Osteoblast (primary cell): Measurements from ENCODE around the gene TMEM219. TPM values are rescaled to one million over a fixed set of nuclear protein-coding genes. Genes with fewer than 3 reads are reported as not detected.
A peak's percentile ranks its signal among the peaks of the same experiment; 100 is the strongest.
"Not testable (repeated sequence)": the region's sequence is repeated elsewhere in the genome, so short reads cannot be mapped to it uniquely, and the experiment has no call there.

ENCODE experiments used
- DNase-seq: peaks from one replicate; pipeline ENCODE4 v3.0.0; 2011; ENCODE audit warnings: low spot score, mixed read lengths; ENCODE audit not compliant: insufficient read length; ENCODE audit errors: missing footprints
- H2AFZ ChIP-seq: 2 replicates; pipeline ENCODE4 v1.6.0; 2011; ENCODE audit warnings: mild to moderate bottlenecking, low read length
- H3K27ac ChIP-seq: 2 replicates; pipeline ENCODE4 v1.5.1; 2011; ENCODE audit warnings: mild to moderate bottlenecking, low read depth, low read length, moderate library complexity
- H3K27me3 ChIP-seq: 2 replicates; pipeline ENCODE4 v1.6.0; 2012; ENCODE audit warnings: mild to moderate bottlenecking, control low read depth, inconsistent platforms, low read length, moderate library complexity; ENCODE audit not compliant: insufficient read depth
- H3K36me3 ChIP-seq: 2 replicates; pipeline ENCODE4 v1.5.1; 2011; ENCODE audit warnings: mild to moderate bottlenecking, low read length, control low read depth, moderate library complexity; ENCODE audit not compliant: insufficient read depth
- H3K4me1 ChIP-seq: 2 replicates; pipeline ENCODE4 v1.5.1; 2011; ENCODE audit warnings: mild to moderate bottlenecking, low read length, control low read depth, moderate library complexity; ENCODE audit not compliant: insufficient read depth
- H3K4me2 ChIP-seq: 2 replicates; pipeline ENCODE4 v1.6.0; 2011; ENCODE audit warnings: mild to moderate bottlenecking, low read length; ENCODE audit not compliant: insufficient read depth
- H3K4me3 ChIP-seq: fragments of 200-600 bp; sonication (generic); 3 replicates; pipeline ENCODE4 v1.5.1; 2012; ENCODE audit warnings: mild to moderate bottlenecking, low read length, inconsistent platforms; ENCODE audit not compliant: insufficient read depth
- H3K79me2 ChIP-seq: 2 replicates; pipeline ENCODE4 v1.6.0; 2012; ENCODE audit warnings: mild to moderate bottlenecking, low read length, control low read depth, inconsistent platforms; ENCODE audit not compliant: insufficient read depth
- H3K9me3 ChIP-seq: 2 replicates; pipeline ENCODE4 v1.5.1; 2011; ENCODE audit warnings: low read depth, low read length, control low read depth
- H4K20me1 ChIP-seq: 2 replicates; pipeline ENCODE4 v1.6.0; 2012; ENCODE audit warnings: mild to moderate bottlenecking, low read length, control low read depth; ENCODE audit not compliant: insufficient read depth
- total RNA-seq: library from RNA; depleted of rRNA; stranded (reverse); fragments of >200 nt; gene quantifications from 2 replicates; pipeline ENCODE4 v1.2.3, GENCODE V29; 2012
- TF ChIP-seq, protein P1 (sequence below): IDR thresholded peaks from 2 replicates; pipeline ENCODE4 v1.5.1; 2011; ENCODE audit warnings: mild to moderate bottlenecking, low read depth, low read length, moderate library complexity; ENCODE audit errors: extremely low read depth

The TMEM219 gene
- total RNA-seq, 1 donor = 84.0 TPM

DNA sequence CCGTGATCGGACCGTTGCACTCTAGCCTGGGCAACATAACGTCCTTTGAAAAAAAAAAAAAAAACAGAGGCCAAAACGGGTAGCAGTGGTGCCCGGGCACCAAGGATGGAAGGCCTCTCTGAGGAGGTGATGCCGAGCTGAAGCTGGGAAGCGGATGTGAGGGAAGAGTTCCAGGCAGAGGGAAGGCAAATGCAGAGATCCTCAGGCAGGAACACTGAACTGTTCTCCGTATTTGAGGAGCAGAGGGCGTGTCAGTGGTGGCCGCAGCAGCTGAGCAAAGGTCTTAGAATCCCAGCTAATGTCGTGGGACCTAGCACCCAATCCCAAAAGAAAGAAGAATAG is 35.2 kb upstream of the TMEM219 start:
- Histone ChIP-seq H3K9me3 (no peaks in the 10 kb centered on the region), H2AFZ (peak overlapping the region; percentile 99), H3K4me2 (peak overlapping the region; percentile 100), H3K36me3 (peaks cover 9% of the 10 kb centered on the region), H3K4me3 (peak overlapping the region; percentile 95), H3K4me1 (peaks cover 17% of the 10 kb centered on the region), H3K27me3 (no peaks in the 10 kb centered on the region), H3K27ac (peak overlapping the region; percentile 84), H3K79me2 (peaks cover 37% of the 10 kb centered on the region), H4K20me1 (peaks cover 13% of the 10 kb centered on the region)
- peak; percentile 77 for DNase-seq
- TF ChIP-seq, protein P1, sequence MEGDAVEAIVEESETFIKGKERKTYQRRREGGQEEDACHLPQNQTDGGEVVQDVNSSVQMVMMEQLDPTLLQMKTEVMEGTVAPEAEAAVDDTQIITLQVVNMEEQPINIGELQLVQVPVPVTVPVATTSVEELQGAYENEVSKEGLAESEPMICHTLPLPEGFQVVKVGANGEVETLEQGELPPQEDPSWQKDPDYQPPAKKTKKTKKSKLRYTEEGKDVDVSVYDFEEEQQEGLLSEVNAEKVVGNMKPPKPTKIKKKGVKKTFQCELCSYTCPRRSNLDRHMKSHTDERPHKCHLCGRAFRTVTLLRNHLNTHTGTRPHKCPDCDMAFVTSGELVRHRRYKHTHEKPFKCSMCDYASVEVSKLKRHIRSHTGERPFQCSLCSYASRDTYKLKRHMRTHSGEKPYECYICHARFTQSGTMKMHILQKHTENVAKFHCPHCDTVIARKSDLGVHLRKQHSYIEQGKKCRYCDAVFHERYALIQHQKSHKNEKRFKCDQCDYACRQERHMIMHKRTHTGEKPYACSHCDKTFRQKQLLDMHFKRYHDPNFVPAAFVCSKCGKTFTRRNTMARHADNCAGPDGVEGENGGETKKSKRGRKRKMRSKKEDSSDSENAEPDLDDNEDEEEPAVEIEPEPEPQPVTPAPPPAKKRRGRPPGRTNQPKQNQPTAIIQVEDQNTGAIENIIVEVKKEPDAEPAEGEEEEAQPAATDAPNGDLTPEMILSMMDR = no peak

DNA sequence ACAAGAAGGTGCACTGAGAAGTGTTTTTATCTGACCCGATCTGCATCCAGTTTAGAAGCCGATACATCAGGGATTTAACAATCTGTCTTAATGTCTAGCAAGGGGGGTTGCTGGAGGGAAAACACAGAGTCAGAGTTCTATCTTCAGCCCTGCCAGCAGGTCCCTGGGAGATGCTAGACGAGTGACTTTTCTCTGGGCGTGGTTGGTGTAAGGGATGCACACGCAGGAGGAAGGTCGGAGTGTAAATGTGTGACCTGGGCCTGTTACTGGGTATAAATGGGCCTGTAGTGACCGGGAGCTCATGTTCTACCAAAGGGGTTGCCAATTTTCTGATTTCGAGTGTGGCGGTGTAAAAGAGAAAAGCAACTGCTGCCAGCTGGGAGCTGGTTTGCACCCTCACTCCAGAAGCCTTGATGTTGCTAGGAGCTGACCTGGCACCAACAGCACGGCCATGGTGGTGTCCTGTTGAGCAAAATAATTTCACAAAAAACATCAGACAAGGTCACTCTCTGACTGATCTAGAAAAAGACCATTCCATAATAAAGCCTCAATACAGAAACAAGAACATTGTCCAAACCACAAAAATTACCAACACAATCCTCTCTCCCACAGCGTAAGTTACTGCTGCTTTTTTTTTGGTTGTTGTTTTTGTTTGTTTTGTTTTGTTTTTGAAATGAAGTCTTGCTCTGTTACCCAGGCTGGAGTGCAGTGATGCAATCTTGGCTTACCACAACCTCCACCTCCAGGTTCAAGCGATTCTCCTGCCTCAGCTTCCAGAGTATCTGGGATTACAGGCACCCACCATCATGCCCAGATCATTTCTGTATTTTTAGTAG is 34.6 kb upstream of the TMEM219 start:
- H3K79me2 ChIP-seq = peaks cover 33% of the 10 kb centered on the region
- H3K27ac ChIP-seq = no peak overlapping the region
- peak overlapping the region; percentile 100 for H3K4me2 ChIP-seq
- TF ChIP-seq, protein P1 = no peak
- peak overlapping the region; percentile 99 for H2AFZ ChIP-seq
- peaks cover 7% of the 10 kb centered on the region for H3K36me3 ChIP-seq
- H3K27me3 ChIP-seq = no peaks in the 10 kb centered on the region
- peak; percentile 72 for DNase-seq
- H3K9me3 ChIP-seq = no peaks in the 10 kb centered on the region
- peaks cover 17% of the 10 kb centered on the region for H3K4me1 ChIP-seq
- H4K20me1 ChIP-seq = peaks cover 12% of the 10 kb centered on the region
- peak overlapping the region; percentile 95 for H3K4me3 ChIP-seq

DNA sequence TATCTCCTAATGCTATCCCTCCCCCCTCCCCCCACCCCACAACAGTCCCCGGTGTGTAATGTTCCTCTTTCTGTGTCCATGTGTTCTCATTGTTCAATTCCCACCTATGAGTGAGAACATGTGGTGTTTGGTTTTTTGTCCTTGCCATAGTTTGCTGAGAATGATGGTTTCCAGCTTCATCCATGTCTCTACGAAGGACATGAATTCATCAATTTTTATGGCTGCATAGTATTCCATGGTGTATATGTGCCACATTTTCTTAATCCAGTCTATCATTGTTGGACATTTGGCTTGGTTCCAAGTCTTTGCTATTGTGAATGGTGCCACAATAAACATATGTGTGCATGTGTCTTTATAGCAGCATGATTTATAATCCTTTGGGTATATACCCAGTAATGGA is 30.1 kb upstream of the TMEM219 start:
- not testable (repeated sequence) for H2AFZ ChIP-seq, H3K9me3 ChIP-seq, DNase-seq, H3K4me1 ChIP-seq, H3K27me3 ChIP-seq, H3K36me3 ChIP-seq, H3K27ac ChIP-seq, H3K79me2 ChIP-seq, H4K20me1 ChIP-seq, H3K4me3 ChIP-seq, H3K4me2 ChIP-seq

DNA sequence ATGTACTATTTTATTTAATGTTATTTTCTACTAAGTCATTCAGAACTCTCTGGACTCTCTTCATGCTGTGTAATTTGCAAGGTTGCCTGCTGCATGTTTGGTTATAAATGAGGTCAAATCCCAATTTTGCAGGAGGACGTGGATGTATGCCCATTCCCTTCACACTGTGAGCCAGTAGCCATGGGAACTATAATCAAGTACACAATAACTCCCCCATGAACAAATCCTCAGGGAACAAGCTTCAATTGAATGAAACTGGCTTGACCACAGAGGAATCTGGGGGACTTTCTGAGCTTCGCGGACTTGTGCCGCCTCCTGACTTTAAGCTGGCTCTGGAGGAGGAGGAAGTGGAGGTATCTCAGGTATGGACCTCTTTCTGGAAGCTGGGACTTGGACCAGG is 21.2 kb upstream of the TMEM219 start:
- Histone ChIP-seq H3K79me2 (no peaks in the 10 kb centered on the region), H3K4me3 (no peak overlapping the region), H3K4me2 (no peak overlapping the region), H3K4me1 (peaks cover 13% of the 10 kb centered on the region), H3K27me3 (no peaks in the 10 kb centered on the region), H4K20me1 (no peaks in the 10 kb centered on the region), H3K36me3 (no peaks in the 10 kb centered on the region), H3K27ac (no peak overlapping the region), H2AFZ (no peak overlapping the region), H3K9me3 (peaks cover 2% of the 10 kb centered on the region)
- no peak for DNase-seq
- TF ChIP-seq, protein P1 = no peak
